B cell (primary cell): ENCODE results near the gene CCDC102A.

ENCODE experiments used
- EZH2 ChIP-seq: IDR thresholded peaks from 2 replicates; pipeline ENCODE4 v1.6.1; 2012; ENCODE audit warnings: borderline replicate concordance, low read depth, mild to moderate bottlenecking, moderate library complexity, low read length; ENCODE audit not compliant: insufficient read depth, poor library complexity, severe bottlenecking
- TF ChIP-seq, protein P1 (sequence below): fragments of 200-600 bp; IDR thresholded peaks from one replicate; pipeline ENCODE4 v1.8.0; 2022; ENCODE audit warnings: antibody characterized with exemption, mild to moderate bottlenecking

DNA sequence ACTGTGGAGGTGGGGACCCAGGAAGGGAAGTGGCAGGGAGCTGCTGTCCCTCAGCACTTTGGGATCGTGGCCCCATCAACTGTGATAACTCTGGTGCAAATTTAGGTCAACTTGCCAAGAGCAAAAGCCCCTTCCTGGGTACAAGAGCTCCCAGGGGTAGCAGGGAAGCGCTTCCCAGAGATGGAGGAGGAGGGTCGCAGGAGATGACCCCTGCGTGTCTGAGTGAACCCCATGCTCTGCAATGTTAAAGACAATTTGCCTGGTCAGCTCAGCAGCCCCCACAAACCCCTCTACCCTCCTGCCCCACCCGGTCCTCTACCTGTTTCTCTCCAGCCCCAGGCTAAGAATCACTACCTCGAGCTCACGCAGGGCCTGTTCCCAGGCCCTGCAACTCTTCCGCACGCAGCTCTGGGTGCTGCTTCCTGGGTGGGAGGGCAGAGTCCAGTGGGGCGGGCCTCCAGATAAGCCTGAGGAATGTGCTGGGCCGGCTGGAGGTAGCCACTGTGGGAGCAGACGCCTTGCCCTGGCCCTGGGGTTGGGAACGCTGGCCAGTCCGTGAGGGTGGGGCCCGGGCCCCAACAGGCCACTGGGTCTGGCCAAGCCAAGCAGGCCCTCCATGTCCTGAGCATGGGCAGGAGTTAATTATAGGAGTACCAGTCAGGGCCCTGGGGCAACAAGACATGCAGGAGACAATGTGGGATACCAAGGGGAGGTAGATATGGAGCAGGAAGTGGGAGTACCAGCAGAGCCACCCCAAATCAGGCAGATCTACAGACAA, 56.2 kb downstream of the CCDC102A start:
- no peak for TF ChIP-seq EZH2
- TF ChIP-seq, protein P1, sequence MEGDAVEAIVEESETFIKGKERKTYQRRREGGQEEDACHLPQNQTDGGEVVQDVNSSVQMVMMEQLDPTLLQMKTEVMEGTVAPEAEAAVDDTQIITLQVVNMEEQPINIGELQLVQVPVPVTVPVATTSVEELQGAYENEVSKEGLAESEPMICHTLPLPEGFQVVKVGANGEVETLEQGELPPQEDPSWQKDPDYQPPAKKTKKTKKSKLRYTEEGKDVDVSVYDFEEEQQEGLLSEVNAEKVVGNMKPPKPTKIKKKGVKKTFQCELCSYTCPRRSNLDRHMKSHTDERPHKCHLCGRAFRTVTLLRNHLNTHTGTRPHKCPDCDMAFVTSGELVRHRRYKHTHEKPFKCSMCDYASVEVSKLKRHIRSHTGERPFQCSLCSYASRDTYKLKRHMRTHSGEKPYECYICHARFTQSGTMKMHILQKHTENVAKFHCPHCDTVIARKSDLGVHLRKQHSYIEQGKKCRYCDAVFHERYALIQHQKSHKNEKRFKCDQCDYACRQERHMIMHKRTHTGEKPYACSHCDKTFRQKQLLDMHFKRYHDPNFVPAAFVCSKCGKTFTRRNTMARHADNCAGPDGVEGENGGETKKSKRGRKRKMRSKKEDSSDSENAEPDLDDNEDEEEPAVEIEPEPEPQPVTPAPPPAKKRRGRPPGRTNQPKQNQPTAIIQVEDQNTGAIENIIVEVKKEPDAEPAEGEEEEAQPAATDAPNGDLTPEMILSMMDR, result no peak
